ENCODE measurements around the gene SH3PXD2A.
"Not testable (repeated sequence)": the region's sequence is repeated elsewhere in the genome, so short reads cannot be mapped to it uniquely, and the experiment has no call there.

The SH3PXD2A gene

DNA sequence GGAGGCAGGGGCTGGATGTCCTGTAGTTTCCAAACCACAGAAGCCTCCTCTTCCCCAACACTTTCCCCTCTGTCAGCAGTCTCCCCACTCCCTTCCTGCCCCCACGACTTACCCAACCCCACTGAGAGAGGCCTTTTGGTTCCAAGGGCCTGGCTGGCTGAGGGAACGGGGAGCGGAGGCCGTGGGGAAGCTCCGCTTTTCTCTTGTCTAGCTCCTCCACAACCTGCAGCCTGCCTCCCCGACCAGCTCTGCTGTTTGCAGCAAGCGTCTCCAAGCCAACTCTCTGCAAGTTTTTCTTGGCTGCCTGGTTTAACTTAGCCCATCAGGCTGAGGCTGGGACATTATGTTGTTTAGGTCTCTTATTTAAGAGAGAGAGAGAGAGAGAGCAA, 235.0 kb downstream of the SH3PXD2A start:
- no peak for DNase-seq (ENCODE audit: low read depth)

DNA sequence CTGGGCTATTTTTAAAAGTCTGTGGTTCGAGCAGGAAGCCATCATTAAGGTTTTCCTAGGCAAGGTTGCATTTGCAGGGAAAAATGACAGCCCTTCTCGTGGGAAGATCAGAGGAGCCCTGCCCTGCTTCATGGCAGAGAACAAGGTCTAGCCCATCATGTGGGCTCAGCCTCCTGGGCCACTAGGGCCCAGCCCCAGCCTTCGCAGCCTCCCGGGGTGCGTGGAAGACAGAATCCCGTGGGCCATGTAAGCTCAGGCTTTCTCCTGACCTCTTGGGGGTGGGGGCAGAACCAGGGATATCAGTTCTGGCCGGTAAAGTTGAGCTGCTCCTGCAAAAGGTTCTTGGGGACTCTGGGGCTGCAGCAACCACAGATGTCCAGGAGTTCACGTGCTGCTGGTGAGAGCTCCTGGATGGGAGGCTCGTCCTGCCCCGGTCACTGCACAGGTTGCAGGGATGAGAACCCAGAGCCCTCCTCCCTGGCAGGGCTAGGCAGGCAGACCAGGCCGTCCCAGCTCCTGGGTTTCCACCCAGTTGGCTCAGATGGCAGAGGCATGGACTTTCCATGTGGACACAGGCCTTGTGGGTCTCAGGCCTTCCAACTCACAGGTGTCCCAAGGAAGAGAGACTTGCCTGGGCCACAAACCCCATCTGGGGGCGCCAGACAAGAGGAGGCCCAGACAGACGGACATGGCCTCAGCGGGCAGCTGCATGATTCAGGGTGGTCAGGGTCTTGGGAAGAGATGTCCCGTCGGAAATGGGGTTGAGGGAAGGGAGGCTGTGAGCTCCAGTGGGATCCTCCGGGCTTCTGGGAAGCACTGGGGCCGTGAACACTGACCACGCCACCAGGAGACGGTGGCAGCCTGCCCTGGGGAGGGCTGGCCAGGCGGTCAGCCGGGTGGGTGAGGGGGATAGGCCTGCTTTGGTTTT, 235.7 kb downstream of the SH3PXD2A start:
- no peak for DNase-seq (ENCODE audit: low read depth)

DNA sequence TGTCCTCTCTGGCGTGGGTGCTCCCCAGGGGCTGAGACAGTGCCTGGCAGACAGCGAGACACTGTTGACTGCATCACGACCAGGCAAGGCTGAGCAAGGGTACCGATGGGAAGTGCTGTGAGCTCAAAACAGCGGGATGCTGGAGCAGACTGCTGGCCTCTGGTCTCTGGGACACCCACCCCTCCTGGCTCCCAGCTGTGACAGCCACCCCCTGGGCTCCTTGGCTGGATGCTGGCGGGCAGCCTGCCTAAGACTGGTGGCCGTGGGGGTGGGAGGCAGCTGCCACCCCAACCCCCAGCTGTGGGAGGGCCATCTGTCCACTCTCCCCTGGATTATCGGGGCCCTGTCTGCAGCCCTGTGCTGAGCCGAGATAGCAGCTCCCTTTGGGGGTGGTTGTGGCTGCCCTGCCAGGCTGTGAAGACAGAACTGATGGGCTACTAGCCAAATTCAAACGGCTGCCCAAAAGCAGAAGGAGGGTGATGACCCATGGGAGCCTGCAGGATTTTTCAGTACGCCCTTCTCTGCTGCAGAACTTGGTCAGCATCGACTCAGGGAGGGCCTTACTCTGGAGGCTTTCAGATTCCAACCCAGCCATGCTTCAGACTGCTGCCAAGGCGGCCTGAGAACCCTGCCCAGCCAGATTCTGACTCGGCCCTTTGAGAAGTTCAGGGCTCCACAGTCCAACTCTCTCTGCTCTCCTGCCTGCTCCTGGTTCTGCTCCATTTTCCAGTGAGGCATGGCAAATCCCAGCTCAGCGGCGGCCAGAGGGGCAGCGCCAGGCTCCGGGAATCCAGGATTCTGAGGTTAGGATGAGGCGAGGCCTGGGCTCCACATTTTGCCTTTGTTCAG, 236.6 kb downstream of the SH3PXD2A start:
- no peak for DNase-seq (ENCODE audit: low read depth)

DNA sequence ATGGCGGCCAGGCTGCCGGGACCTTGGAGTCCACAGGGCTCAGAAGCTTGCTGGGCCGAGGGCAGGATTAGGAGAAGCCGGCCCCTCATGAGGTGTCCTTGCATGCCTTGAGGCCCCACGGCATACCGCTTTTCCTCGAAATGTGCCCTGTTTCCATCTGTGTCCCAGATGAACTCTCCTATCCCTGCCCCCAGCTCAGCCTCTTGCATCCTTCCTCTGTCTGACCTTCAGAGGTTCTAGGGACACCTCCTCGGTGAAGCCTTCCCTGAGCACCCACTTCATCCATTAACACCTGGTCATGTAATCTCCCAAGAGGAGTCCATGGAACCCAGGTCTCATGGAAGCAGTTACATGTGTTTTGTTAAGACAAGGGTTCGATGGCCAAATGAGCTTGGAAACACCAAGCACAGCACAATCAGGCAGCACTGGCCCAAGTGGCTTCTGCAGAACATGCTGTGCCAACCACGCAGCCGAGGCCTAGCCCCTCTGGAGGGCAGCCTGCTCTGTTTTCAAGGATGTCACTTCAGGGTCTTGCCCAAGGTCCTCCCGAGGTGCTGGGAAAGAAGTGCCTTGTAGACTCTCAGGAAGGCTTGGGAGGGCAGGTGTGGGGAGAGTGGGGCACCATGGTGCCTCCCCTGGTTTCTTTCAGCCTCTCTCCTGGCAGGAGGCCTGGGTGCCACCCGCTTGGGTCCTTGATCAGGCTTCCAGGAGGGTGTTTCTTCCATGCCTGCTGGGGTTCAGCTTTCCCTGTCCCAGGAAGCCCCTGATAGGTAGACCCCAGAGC, 237.6 kb downstream of the SH3PXD2A start:
- no peak for DNase-seq (ENCODE audit: low read depth)

DNA sequence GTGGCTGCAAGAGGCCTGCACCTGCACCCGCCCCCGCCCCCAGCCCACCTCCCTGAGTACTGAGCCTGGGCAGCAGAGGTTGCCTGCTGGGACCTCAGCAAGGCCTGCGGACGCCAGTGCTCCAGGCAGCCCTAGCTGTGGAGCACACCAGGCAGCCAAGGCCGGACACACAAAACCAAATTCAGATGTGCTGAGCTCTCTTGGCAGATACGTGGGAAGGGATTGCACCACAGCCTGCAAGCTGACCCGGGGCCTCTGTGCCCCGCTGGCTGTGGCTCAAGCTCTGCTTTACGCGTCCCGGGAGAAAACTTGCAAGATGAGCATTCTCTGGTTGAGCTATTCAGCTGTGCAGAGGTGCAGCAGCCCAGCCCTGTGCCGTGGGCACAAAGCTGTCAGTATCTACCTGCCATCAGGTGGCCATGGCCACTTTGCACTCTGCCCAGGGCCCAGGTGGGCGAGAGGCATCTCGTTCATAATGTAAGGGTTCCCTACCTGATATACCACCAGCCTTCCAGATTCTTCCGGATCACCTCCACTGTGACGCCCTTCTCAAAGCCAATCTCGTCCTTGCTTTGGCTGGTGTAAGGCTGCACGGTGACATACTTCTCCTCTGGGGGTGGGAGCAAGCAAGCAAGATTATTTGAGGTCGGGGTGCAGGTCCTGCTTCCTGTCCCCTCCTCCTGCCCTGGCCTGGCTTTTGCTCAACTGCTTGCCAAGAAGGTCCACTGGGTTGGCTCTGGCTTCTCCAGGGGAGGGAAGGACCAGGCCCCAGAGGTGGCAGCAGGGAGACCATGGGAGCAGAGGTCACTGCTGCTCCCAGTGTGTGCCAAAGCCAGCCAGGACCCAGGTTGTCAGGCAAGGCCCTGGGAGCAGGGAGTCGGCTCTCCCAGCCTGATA, 238.4 kb downstream of the SH3PXD2A start:
- no peak for DNase-seq (ENCODE audit: low read depth)

DNA sequence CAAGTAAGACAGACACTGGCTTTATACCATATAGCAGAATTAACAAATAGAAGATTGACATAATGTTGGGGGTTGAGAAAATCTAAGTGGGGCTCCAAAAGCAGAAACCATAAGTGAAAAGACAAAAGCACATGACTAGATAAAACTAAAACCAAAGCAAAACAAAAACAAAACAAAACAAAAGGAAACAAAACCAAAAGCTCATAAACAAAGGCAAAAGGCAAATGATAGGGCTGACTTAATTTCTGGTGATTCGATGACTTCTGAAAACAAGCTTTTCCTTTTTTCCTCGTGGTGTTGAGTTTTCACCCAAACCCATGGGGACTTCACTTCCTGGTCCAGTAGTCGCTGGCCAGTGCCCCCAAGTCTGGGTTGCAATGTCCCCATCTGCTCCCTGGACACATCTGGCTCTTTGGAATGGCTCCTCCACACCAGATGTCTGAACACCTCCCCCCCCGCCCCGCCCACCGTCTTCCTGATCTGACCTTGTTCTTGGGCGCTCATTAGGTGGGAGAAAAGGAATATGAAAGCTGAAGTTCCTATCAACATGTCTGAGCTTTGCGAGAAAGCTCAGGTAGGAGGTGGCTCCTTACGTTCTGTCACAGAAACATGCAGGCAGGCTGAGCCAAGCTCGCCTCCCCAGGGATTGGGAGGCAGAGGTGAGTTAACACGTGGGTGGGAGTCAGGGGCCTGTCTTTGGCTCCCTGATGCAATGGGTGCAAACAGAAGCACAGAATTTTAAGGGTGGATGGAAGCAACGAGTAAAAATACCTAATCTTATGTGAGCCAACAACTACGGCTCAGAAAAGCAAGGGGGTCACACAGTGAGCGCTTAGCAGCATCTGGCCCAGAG, 240.8 kb downstream of the SH3PXD2A start:
- DNase-seq (ENCODE audit: low read depth): no peak

DNA sequence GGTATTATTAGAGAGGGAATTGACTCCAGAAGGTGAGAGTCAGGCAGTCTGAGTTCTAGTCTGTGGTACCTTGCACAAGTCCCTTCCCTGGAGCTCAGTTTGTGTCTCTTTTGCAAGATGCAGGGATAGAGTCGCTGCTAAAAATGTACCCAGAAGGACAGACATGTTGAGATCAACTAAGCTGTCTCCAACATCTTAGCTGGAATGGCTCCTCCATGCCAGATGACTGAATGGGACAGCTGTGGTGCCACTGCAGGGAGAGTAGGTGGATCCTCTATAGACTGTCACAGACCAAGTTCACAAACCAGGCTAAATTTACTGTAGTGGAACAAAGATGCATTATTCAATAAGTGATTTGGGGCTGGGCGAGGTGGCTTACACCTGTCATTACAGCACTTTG, 241.8 kb downstream of the SH3PXD2A start:
- DNase-seq (ENCODE audit: low read depth): no peak

DNA sequence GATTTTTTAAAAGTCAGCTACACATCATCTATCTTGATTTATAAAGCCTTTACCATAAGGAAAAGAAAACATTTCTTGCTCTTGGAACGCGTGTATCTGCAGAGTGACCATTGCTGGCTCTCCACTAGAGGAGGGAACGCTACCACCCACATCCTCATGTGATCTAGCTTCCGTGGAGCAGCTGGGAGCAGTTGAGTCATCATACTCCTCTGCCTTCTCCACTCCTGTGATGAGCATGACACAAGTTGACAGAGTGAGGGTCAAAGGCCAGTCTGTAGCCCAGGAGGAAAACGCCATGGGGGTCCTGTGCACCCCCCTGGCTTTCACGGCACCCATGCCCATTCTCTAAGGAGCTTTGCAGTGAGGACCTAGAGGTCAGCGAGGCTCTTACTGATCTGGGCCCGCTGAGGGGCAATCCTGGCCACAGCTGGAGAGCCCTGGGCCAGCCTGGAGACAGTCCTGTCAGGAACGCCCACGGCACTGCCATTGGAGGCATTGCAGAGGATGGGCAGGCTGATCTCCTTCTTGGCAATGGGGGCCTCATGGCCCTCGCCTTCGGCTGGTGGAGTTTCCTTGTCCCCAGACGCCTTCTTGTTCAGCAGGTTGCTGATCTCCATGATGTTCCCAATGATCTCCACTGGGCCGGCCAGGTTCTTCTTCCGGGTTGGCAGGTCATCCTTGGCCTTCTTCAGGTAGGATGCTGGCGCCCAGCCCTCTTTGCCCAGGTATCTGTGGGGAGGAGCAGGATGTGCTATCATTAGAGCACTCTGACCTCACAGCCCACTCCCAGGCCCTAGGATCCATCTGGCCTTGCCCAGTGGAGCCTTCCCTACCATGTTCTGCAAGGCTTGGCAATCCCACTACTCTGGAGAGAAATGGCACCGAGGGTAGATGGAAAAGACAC, 242.7 kb downstream of the SH3PXD2A start:
- DNase-seq (ENCODE audit: low read depth): no peak

DNA sequence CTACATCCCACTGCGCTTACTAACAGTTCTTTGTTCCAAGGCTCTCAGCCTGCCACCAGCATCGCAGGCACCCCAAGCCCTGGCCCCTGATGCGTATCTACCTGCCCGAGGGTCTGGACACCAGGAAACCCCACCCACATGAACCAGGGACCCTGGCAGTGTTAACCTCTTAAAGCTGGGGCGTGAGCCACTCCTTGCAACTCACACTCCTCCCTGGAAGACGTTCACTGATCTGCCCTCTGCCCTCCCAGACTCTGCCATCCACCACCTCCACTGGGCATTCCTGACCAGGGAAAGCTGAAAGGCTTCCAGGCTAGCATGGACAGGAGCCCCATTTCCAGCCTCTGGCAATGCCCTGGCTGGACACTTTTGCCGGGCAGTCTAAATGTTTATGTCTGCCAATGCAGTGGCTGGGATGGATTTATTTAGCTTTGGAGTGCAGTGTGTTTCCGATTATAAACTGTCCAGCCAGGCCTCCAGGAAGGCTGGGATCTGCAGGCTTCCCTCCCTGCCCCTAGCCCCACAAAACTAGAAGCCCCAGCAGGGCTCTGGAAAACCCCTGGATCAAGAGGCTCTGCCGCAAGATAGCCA, 244.4 kb downstream of the SH3PXD2A start:
- no peak for DNase-seq (ENCODE audit: low read depth)

DNA sequence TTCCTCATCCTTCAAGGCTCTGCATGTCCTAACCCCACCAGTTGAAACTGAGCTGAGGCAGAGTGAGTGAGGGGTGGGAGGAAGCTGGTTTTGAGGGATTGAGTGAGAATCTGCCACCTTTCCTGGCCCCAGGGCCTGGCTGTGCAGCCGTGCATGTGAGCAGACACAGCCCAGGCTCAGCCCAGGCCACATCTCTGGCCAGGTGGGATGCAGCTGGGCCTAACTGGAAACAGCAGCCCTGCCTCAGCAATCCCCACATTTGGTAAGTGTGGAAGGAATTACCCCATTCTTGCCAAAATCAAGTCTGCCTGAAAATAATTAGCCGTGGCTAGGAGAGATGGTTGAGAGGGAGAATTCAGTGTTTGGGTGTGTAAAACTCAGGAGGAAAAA, 245.3 kb downstream of the SH3PXD2A start:
- no peak for DNase-seq (ENCODE audit: low read depth)

DNA sequence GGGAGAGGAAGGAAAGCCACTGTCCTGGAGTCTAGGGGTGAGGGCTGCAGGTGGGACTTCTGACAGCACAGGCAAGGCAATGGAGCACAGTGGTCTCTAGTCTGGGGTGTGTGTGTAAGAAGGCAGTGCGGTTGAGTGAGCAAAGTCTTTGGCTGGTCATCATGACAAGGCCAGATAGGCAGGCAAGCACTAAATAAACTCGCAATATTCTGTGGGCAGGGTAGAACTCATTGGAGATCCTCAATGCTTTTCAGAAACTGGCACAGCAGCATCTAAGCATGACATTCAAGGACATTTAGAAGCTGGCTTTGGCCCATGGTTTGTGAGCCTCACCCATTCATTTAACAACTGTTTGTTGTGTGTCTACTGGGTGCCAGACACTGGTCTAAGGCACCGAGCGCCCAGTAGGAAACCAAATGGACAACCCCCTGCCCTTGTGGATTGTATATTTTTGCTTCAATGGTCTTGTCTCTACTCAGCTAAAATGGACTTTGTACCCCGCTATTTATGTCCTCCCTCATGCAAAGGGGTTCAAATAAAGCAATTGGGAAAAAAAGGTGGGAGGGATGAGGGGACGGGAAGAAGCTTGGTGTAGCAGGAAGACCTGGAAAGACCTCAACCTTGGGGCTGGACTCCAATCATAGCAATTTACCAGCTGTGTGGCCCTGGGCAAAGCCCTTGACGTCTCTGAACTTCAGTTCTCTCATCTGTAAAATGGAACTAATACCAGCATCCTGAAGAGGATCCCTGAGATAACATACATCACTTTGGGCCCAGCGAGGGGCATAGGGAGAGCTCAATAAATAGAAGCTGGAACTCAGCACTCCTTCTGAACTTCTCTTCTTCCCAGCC, 245.9 kb downstream of the SH3PXD2A start:
- DNase-seq (ENCODE audit: low read depth): no peak

DNA sequence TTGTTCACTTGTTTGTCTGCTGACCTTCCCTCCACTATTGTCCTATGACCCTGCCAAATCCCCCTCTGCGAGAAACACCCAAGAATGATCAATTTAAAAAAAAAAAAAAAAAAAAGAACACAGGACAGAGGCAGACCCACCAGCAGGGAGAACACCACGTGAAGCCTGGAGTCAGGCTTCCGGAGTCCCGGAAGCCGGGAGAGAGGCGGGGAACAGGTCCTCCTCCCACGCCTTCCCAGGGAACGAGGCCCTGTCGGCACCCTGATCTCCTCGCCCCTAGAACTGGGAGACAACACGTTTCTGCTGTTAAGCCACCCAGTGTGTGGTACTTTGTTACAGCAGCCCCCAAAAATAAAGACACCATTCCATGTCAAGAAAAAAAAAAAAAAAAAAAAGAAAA, 247.3 kb downstream of the SH3PXD2A start:
- DNase-seq (ENCODE audit: low read depth): not testable (repeated sequence)

DNA sequence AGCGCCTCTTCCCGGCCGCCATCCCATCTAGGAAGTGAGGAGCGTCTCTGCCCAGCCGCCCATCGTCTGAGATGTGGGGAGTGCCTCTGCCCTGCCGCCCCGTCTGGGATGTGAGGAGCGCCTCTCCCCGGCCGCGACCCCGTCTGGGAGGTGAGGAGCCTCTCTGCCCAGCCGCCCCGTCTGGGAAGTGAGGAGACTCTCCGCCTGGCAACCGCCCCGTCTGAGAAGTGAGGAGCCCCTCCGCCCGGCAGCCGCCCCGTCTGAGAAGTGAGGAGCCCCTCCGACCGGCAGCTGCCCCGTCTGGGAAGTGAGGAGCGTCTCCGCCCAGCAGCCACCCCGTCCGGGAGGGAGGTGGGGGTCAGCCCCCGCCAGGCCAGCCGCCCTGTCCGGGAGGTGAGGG, 248.3 kb downstream of the SH3PXD2A start:
- DNase-seq (ENCODE audit: low read depth): not testable (repeated sequence)

DNA sequence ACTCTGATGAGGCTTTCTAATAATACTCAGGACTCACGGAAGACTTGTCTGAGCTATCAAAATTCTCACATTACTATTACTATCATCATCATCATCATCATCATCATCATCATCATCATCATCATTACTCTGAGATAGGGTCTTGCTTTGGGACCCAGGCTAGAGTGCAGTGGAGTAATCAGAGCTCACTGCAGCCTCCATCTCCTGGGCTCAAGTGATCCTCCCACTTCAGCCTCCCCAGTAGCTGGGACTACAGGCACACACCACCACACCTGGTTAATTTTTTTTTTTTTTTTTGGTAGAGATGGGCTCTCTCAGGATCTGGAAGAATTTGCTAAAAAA, 249.3 kb downstream of the SH3PXD2A start:
- DNase-seq (ENCODE audit: low read depth): not testable (repeated sequence)

DNA sequence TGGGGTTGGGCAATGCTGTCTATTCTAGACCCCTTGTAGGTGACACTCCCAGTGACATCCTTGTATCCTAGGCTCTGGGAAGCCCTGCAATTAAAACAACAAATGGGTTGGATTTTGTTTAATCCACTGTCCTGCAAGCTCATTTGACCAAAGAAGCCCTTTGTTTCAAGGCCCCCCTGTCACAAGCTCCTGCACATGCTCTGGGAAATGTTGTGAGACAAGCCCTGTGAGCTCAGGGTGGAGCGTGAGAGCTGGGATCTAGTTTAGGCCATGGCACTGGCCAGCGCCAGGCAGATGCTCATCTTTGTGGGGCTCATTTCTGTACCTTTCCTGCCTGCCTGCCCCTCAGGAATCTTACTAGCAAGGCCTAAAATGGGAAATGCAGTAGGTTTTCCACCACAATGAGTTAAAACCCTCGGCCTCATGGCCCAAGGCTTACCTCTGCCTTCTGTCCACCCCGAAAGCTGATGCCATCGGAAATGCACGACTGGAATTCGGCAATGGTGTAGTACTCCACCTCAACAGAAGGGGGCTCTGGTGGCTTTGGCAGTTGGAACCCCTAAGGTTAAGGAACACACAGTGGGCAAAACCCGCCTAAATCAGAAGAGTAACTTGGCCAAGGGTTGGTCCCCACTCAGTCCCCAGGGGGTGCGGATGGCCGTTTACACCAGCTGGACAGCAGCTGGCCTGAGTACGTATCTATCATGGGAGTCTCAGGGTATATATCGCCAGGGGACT, 249.8 kb downstream of the SH3PXD2A start:
- no peak for DNase-seq (ENCODE audit: low read depth)

DNA sequence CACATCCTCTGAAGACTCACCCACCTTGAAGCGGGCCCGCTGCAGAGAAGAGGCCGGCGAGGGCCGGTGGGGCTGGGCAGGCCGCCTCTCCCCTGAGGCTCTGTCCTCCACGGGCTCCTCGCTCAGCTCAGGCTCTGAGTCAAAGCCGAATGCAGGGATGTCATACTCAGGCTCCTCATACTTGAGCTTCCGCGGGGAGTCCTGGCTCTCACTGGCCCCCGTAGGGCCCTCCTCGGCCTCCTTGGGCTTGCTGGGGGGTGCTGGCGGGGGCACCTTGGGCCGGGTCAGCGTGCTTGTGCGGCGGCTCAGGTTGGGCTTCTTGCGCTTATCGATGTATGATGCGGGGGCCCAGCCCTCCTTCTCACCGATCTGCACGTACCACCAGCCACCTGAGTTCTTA, 252.0 kb downstream of the SH3PXD2A start:
- DNase-seq (ENCODE audit: low read depth): no peak

DNA sequence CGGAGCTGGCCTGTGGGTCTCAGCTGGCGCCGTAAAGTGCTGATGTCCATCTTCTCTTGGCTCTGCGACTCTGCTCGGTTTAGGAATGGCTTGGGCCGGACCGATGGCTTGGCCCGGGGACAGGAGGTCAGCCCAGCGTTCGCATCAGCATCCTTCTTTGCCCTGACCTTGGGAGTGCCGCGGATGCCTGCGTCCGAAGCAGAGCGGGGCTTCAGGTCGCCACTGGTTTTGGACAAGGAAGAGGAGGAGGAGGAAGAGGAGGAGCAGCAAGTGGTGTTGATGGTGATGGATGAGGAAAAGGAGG, 252.6 kb downstream of the SH3PXD2A start:
- DNase-seq (ENCODE audit: low read depth): no peak

All from stimulated activated CD8-positive, alpha-beta memory T cell treated with anti-CD3 and anti-CD28 coated beads, Interleukin-4, amount 100 ng/mL, for 24 hours (primary cell).